Activated naive CD4-positive, alpha-beta T cell treated with anti-CD3 and anti-CD28 coated beads, Interleukin-2, amount 50 U/mL, for 16 hours (primary cell): ENCODE results near the gene RIMBP2.

Source experiments
- DNase-seq: peaks from one replicate; pipeline ENCODE4 v3.0.0-alpha.2; 2020

Gene RIMBP2

GRCh38 chr12:130391186-130391585, 324.9 kb downstream of the RIMBP2 start:
- no peak for DNase-seq

- DNase-seq: no peak
Measured at GRCh38 chr12:130385193-130385592, 330.9 kb downstream of the RIMBP2 start.

GRCh38 chr12:130384234-130384633, 331.9 kb downstream of the RIMBP2 start:
- DNase-seq: no peak

GRCh38 chr12:130382818-130383217, 333.3 kb downstream of the RIMBP2 start:
- no peak for DNase-seq

GRCh38 chr12:130375296-130376287, 340.5 kb downstream of the RIMBP2 start:
- no peak for DNase-seq

- no peak for DNase-seq
Measured at GRCh38 chr12:130374083-130374482, 342.0 kb downstream of the RIMBP2 start.

GRCh38 chr12:130372936-130373335, 343.2 kb downstream of the RIMBP2 start:
- no peak for DNase-seq

- no peak for DNase-seq
Measured at GRCh38 chr12:130371296-130371695, 344.8 kb downstream of the RIMBP2 start.

- no peak for DNase-seq
Measured at GRCh38 chr12:130369816-130370215, 346.3 kb downstream of the RIMBP2 start.

GRCh38 chr12:130367523-130367922, 348.6 kb downstream of the RIMBP2 start:
- DNase-seq: no peak

GRCh38 chr12:130367003-130367402, 349.1 kb downstream of the RIMBP2 start:
- no peak for DNase-seq

- DNase-seq: no peak
Measured at GRCh38 chr12:130366159-130366558, 349.9 kb downstream of the RIMBP2 start.

GRCh38 chr12:130364578-130364977, 351.5 kb downstream of the RIMBP2 start:
- DNase-seq: no peak

- DNase-seq: no peak
Measured at GRCh38 chr12:130362060-130362459, 354.0 kb downstream of the RIMBP2 start.

GRCh38 chr12:130357729-130358330, 358.3 kb downstream of the RIMBP2 start:
- DNase-seq: no peak

- no peak for DNase-seq
Measured at GRCh38 chr12:130357241-130357640, 358.9 kb downstream of the RIMBP2 start.

- DNase-seq: no peak
Measured at GRCh38 chr12:130356222-130356621, 359.9 kb downstream of the RIMBP2 start.

- DNase-seq: no peak
Measured at GRCh38 chr12:130354407-130354806, 361.7 kb downstream of the RIMBP2 start.

GRCh38 chr12:130353081-130353480, 363.0 kb downstream of the RIMBP2 start:
- DNase-seq: no peak

GRCh38 chr12:130351326-130351725, 364.8 kb downstream of the RIMBP2 start:
- no peak for DNase-seq

- DNase-seq: no peak
Measured at GRCh38 chr12:130350715-130351114, 365.4 kb downstream of the RIMBP2 start.

GRCh38 chr12:130347588-130347987, 368.5 kb downstream of the RIMBP2 start:
- no peak for DNase-seq
